H9 (cell line): ENCODE data around the gene GAK. TPM values are rescaled to one million over a fixed set of nuclear protein-coding genes. Genes with fewer than 3 reads are reported as not detected.

Experiments
- DNase-seq: peaks from one replicate; pipeline ENCODE4 v3.0.0-alpha.2; 2017
- H2AFZ ChIP-seq: one replicate; pipeline ENCODE4 v1.6.1; 2013; ENCODE audit warnings: mild to moderate bottlenecking, low read length, control low read depth, moderate library complexity
- H2AK5ac ChIP-seq: 2 replicates; pipeline ENCODE4 v1.6.1; 2013; ENCODE audit warnings: low read length, control low read depth, mixed read lengths; ENCODE audit not compliant: insufficient read length
- H2BK120ac ChIP-seq: one replicate; pipeline ENCODE4 v1.6.1; 2013; ENCODE audit warnings: low read depth, mild to moderate bottlenecking, low read length, control low read depth, inconsistent platforms; ENCODE audit not compliant: poor library complexity, severe bottlenecking
- H2BK12ac ChIP-seq: 2 replicates; pipeline ENCODE4 v1.6.1; 2013; ENCODE audit warnings: low read length, control low read depth, mixed read lengths, low read depth; ENCODE audit not compliant: insufficient read length
- H2BK15ac ChIP-seq: 2 replicates; pipeline ENCODE4 v1.6.1; 2013; ENCODE audit warnings: low read depth, low read length, control low read depth
- H2BK20ac ChIP-seq: one replicate; pipeline ENCODE4 v1.6.1; 2013; ENCODE audit warnings: low read depth, mild to moderate bottlenecking, low read length, control low read depth, inconsistent platforms; ENCODE audit not compliant: poor library complexity, severe bottlenecking
- H2BK5ac ChIP-seq: 2 replicates; pipeline ENCODE4 v1.6.1; 2013; ENCODE audit warnings: low read length, control low read depth, mixed read lengths; ENCODE audit not compliant: insufficient read length
- H3K14ac ChIP-seq: 2 replicates; pipeline ENCODE4 v1.6.1; 2013; ENCODE audit warnings: low read length, control low read depth; ENCODE audit not compliant: insufficient read depth
- H3K18ac ChIP-seq: 2 replicates; pipeline ENCODE4 v1.6.1; 2013; ENCODE audit warnings: low read depth, mild to moderate bottlenecking, mixed read lengths, low read length, control low read depth; ENCODE audit not compliant: insufficient read length
- H3K23ac ChIP-seq: 2 replicates; pipeline ENCODE4 v1.6.1; 2013; ENCODE audit warnings: low read length, control low read depth, mixed read lengths, low read depth; ENCODE audit not compliant: insufficient read length
- H3K23me2 ChIP-seq: 2 replicates; pipeline ENCODE4 v1.6.1; 2013; ENCODE audit warnings: low read depth, mild to moderate bottlenecking, mixed read lengths, low read length, control low read depth; ENCODE audit not compliant: insufficient read length, poor library complexity, severe bottlenecking
- H3K27ac ChIP-seq: 2 replicates; pipeline ENCODE4 v1.5.1; 2013; ENCODE audit warnings: low read length, control low read depth, mixed read lengths, low read depth; ENCODE audit not compliant: insufficient read length
- H3K27me3 ChIP-seq: 2 replicates; pipeline ENCODE4 v1.6.1; 2013; ENCODE audit warnings: low read length, control low read depth, inconsistent platforms; ENCODE audit not compliant: insufficient read depth
- H3K4ac ChIP-seq: 2 replicates; pipeline ENCODE4 v1.6.1; 2013; ENCODE audit warnings: low read depth, mild to moderate bottlenecking, control low read depth, inconsistent platforms, low read length, moderate library complexity
- H3K4me1 ChIP-seq: 2 replicates; pipeline ENCODE4 v1.6.1; 2013; ENCODE audit warnings: low read length, control low read depth, inconsistent platforms; ENCODE audit not compliant: insufficient read depth
- H3K4me2 ChIP-seq: 2 replicates; pipeline ENCODE4 v1.6.1; 2013; ENCODE audit warnings: low read length, control low read depth, mixed read lengths; ENCODE audit not compliant: insufficient read length, insufficient read depth
- H3K56ac ChIP-seq: 2 replicates; pipeline ENCODE4 v1.6.1; 2013; ENCODE audit warnings: low read depth, mild to moderate bottlenecking, mixed read lengths, low read length, control low read depth; ENCODE audit not compliant: insufficient read length
- H3K79me1 ChIP-seq: 2 replicates; pipeline ENCODE4 v1.6.1; 2013; ENCODE audit warnings: low read depth, mild to moderate bottlenecking, moderate library complexity, low read length, control low read depth, inconsistent platforms; ENCODE audit not compliant: insufficient read depth, poor library complexity, severe bottlenecking
- H3K79me2 ChIP-seq: 2 replicates; pipeline ENCODE4 v1.6.1; 2013; ENCODE audit warnings: low read length, control low read depth, inconsistent platforms; ENCODE audit not compliant: insufficient read depth
- H3K9ac ChIP-seq: 2 replicates; pipeline ENCODE4 v1.6.1; 2013; ENCODE audit warnings: low read length, control low read depth, mixed read lengths; ENCODE audit not compliant: insufficient read length; ENCODE audit errors: extremely low read depth
- H3K9me3 ChIP-seq: one replicate; pipeline ENCODE4 v1.6.1; 2013; ENCODE audit warnings: low read depth, low read length, inconsistent platforms; ENCODE audit not compliant: control insufficient read depth
- H3T11ph ChIP-seq: one replicate; pipeline ENCODE4 v1.6.1; 2013; ENCODE audit warnings: mild to moderate bottlenecking, low read length, control low read depth, inconsistent platforms
- H4K20me1 ChIP-seq: one replicate; pipeline ENCODE4 v1.6.1; 2013; ENCODE audit not compliant: control insufficient read depth, insufficient read length, insufficient read depth
- H4K5ac ChIP-seq: 2 replicates; pipeline ENCODE4 v1.6.1; 2013; ENCODE audit warnings: low read depth, mild to moderate bottlenecking, mixed read lengths, low read length, control low read depth; ENCODE audit not compliant: insufficient read length
- H4K8ac ChIP-seq: replicated peaks from 2 replicates; pipeline ENCODE4 v1.6.1; 2013; ENCODE audit warnings: low read length, control low read depth, mixed read lengths, low read depth; ENCODE audit not compliant: insufficient read length
- H4K91ac ChIP-seq: 2 replicates; pipeline ENCODE4 v1.6.1; 2013; ENCODE audit warnings: low read depth, mild to moderate bottlenecking, moderate library complexity, mixed read lengths, low read length, control low read depth; ENCODE audit not compliant: insufficient read length
- H3K27ac Mint-ChIP-seq, 3 experiments: 2 replicates in 2 of 3; 3 replicates in 1 of 3; pipeline ENCODE4 v1.8.0; 2020 to 2021; ENCODE audit warnings: mixed read lengths in 3 of 3, mild to moderate bottlenecking in 1 of 3, moderate library complexity in 1 of 3
- H3K27me3 Mint-ChIP-seq: 2 replicates; pipeline ENCODE4 v1.8.0; 2021; ENCODE audit warnings: low read depth, mild to moderate bottlenecking, moderate library complexity, mixed read lengths
- H3K36me3 Mint-ChIP-seq, 3 experiments: 2 replicates in 2 of 3; 3 replicates in 1 of 3; pipeline ENCODE4 v1.8.0; 2020 to 2021; ENCODE audit warnings: low read depth in 3 of 3, mixed read lengths in 3 of 3; ENCODE audit not compliant: insufficient read depth in 1 of 3
- H3K4me1 Mint-ChIP-seq, 2 experiments: 2 replicates each; pipeline ENCODE4 v1.8.0; 2020; ENCODE audit warnings: mixed read lengths in 2 of 2
- H3K4me3 Mint-ChIP-seq, 2 experiments: 2 replicates in 1 of 2; 3 replicates in 1 of 2; pipeline ENCODE4 v1.8.0; 2020 to 2021; ENCODE audit warnings: mild to moderate bottlenecking in 2 of 2, mixed read lengths in 2 of 2, moderate library complexity in 1 of 2
- H3K9me3 Mint-ChIP-seq, 2 experiments: 2 replicates in 1 of 2; 3 replicates in 1 of 2; pipeline ENCODE4 v1.8.0; 2020; ENCODE audit warnings: mild to moderate bottlenecking in 2 of 2, mixed read lengths in 2 of 2, moderate library complexity in 1 of 2
- WGBS: extraction: QIAGEN DNeasy Blood & Tissue Kit; methylation state at CpG from one replicate; pipeline ENCODE4 v1.1.7; 2013; ENCODE audit warnings: missing lambda C conversion rate, low lambda C conversion rate, mixed read lengths; ENCODE audit not compliant: insufficient read length; ENCODE audit errors: extremely low coverage; 5-methylcytosine and 5-hydroxymethylcytosine counted together
- total RNA-seq: library from RNA; stranded (reverse); gene quantifications from 2 replicates; pipeline ENCODE4 v1.2.1, GENCODE V29; 2021
- TF ChIP-seq, protein P1 (sequence below): fragments of 200-600 bp; sonication (generic); conservative IDR thresholded peaks from 3 replicates; pipeline ENCODE4 v1.8.0; 2021; ENCODE audit warnings: antibody characterized with exemption, mild to moderate bottlenecking

The GAK gene
- total RNA-seq, 1 experiment from 2014 or later: 80.7 TPM

GRCh38 chr4:963276-964225 is 31.4 kb upstream of the GAK start:
- Mint-ChIP-seq H3K27ac (no peak overlapping the region), H3K9me3 (no peaks in the 10 kb centered on the region), H3K4me1 (no peaks in the 10 kb centered on the region), H3K36me3 (peaks cover 0 to 4% (median 0%) of the 10 kb centered on the region in 3 experiments; a peak in 1 of 7 replicates), H3K4me3 (no peak overlapping the region), H3K27me3 (no peaks in the 10 kb centered on the region)
- no peak overlapping the region for H3K56ac ChIP-seq
- no peak for DNase-seq
- no CpG with 5 or more reads among the region's 39 CpGs for WGBS
- no peak overlapping the region for H3K4me2 ChIP-seq
- no peak overlapping the region for H2BK12ac ChIP-seq
- TF ChIP-seq, protein P1, sequence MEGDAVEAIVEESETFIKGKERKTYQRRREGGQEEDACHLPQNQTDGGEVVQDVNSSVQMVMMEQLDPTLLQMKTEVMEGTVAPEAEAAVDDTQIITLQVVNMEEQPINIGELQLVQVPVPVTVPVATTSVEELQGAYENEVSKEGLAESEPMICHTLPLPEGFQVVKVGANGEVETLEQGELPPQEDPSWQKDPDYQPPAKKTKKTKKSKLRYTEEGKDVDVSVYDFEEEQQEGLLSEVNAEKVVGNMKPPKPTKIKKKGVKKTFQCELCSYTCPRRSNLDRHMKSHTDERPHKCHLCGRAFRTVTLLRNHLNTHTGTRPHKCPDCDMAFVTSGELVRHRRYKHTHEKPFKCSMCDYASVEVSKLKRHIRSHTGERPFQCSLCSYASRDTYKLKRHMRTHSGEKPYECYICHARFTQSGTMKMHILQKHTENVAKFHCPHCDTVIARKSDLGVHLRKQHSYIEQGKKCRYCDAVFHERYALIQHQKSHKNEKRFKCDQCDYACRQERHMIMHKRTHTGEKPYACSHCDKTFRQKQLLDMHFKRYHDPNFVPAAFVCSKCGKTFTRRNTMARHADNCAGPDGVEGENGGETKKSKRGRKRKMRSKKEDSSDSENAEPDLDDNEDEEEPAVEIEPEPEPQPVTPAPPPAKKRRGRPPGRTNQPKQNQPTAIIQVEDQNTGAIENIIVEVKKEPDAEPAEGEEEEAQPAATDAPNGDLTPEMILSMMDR: no peak
- H3K4me1 ChIP-seq: no peaks in the 10 kb centered on the region
- H3K79me1 ChIP-seq: no peaks in the 10 kb centered on the region
- H2AK5ac ChIP-seq: no peak overlapping the region
- H4K20me1 ChIP-seq: no peaks in the 10 kb centered on the region
- H3K9ac ChIP-seq: no peak overlapping the region
- H3K23ac ChIP-seq: no peak overlapping the region
- H3K4ac ChIP-seq: no peak overlapping the region
- H3K9me3 ChIP-seq: no peaks in the 10 kb centered on the region
- no peaks in the 10 kb centered on the region for H3K79me2 ChIP-seq
- no peak overlapping the region for H2BK20ac ChIP-seq
- H2AFZ ChIP-seq: no peak overlapping the region
- no peak overlapping the region for H3T11ph ChIP-seq
- no peaks in the 10 kb centered on the region for H3K23me2 ChIP-seq
- H4K5ac ChIP-seq: no peak overlapping the region
- H2BK15ac ChIP-seq: no peak overlapping the region
- no peak overlapping the region; the same call in 1 of the 2 replicates for H3K14ac ChIP-seq
- H3K27ac ChIP-seq: no peak overlapping the region
- no peaks in the 10 kb centered on the region; the same call in 1 of the 2 replicates for H3K27me3 ChIP-seq
- no peak overlapping the region for H2BK120ac ChIP-seq
- no peak overlapping the region for H4K8ac ChIP-seq
- no peak overlapping the region for H2BK5ac ChIP-seq
- no peak overlapping the region for H4K91ac ChIP-seq
- H3K18ac ChIP-seq: no peak overlapping the region
